H7 (cell line): ENCODE measurements around the gene ELFN1. TPM values are rescaled to one million over a fixed set of nuclear protein-coding genes. Genes with fewer than 3 reads are reported as not detected.

Experiments used
- total RNA-seq: library from RNA; depleted of rRNA; stranded (reverse); fragments of >200 nt; shearing (Covaris generic); gene quantifications from 2 replicates; pipeline ENCODE4 v1.2.3, GENCODE V29; 2014; rRNA removed

ELFN1 gene
- total RNA-seq, 1 experiment from 2014 or later = 16.0 TPM

Other genes starting within 250 kb of the ELFN1 start
- gene MICALL2, start 210.8 kb upstream of the ELFN1 start, total RNA-seq = 5.2 and 7.6 TPM in 2 replicates
- gene INTS1, start 165.9 kb upstream of the ELFN1 start, total RNA-seq = 71.8 and 78.7 TPM in 2 replicates
- 14.8 and 23.1 TPM in 2 replicates for gene MAFK, start 139.6 kb upstream of the ELFN1 start, total RNA-seq
- gene TMEM184A, start 114.1 kb upstream of the ELFN1 start, total RNA-seq = 0.74 and 1.2 TPM in 2 replicates
- 45.9 and 49.8 TPM in 2 replicates for gene PSMG3, start 100.2 kb upstream of the ELFN1 start, total RNA-seq